B cell (primary cell): Measurements from ENCODE around the gene TMEM182.

Experiments
- EZH2 ChIP-seq: IDR thresholded peaks from 2 replicates; pipeline ENCODE4 v1.6.1; 2012; ENCODE audit warnings: borderline replicate concordance, low read depth, mild to moderate bottlenecking, moderate library complexity, low read length; ENCODE audit not compliant: insufficient read depth, poor library complexity, severe bottlenecking
- TF ChIP-seq, protein P1 (sequence below): fragments of 200-600 bp; IDR thresholded peaks from one replicate; pipeline ENCODE4 v1.8.0; 2022; ENCODE audit warnings: antibody characterized with exemption, mild to moderate bottlenecking

DNA sequence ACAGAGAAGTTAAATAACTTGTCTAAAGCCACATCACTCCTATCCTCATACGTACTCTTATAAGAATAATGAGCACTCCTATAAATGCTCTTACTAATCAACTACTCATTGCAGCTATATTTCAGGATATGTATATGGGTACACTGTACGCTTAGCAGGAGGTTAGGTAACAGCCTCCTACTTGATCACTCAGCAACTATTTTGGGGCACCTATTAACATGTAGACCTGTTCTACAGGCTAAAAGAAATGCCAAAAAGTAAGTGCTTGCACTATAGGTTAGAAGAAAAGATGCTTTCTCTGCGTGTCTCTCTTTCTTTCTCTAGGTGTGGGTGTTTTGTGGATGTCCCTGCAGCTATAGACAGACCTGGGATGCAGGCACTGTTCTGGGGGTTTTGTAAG is 83.1 kb downstream of the TMEM182 start:
- TF ChIP-seq, protein P1, sequence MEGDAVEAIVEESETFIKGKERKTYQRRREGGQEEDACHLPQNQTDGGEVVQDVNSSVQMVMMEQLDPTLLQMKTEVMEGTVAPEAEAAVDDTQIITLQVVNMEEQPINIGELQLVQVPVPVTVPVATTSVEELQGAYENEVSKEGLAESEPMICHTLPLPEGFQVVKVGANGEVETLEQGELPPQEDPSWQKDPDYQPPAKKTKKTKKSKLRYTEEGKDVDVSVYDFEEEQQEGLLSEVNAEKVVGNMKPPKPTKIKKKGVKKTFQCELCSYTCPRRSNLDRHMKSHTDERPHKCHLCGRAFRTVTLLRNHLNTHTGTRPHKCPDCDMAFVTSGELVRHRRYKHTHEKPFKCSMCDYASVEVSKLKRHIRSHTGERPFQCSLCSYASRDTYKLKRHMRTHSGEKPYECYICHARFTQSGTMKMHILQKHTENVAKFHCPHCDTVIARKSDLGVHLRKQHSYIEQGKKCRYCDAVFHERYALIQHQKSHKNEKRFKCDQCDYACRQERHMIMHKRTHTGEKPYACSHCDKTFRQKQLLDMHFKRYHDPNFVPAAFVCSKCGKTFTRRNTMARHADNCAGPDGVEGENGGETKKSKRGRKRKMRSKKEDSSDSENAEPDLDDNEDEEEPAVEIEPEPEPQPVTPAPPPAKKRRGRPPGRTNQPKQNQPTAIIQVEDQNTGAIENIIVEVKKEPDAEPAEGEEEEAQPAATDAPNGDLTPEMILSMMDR = no peak
- TF ChIP-seq EZH2 = no peak
